DND-41 (cell line): ENCODE data around the gene PIPOX.

Experiments
- CTCF ChIP-seq: IDR thresholded peaks from 2 replicates; pipeline ENCODE4 v1.5.1; 2012; ENCODE audit warnings: borderline replicate concordance, low read length, moderate library complexity, mild to moderate bottlenecking; ENCODE audit not compliant: poor library complexity, severe bottlenecking; ENCODE audit errors: extremely low read depth
- EZH2 ChIP-seq: IDR thresholded peaks from 3 replicates; pipeline ENCODE4 v1.6.1; 2012; ENCODE audit warnings: borderline replicate concordance, low read depth, mild to moderate bottlenecking, moderate library complexity, low read length, inconsistent platforms; ENCODE audit not compliant: severe bottlenecking

GRCh38 chr17:29008591-29008990 lies 34.4 kb upstream of the PIPOX start:
- no peak for TF ChIP-seq CTCF
- no peak for TF ChIP-seq EZH2
